Stimulated activated naive CD4-positive, alpha-beta T cell (primary cell): ENCODE data around the gene GDPD5.

Experiments used
- DNase-seq, 6 experiments: peaks; one replicate each; lab custom pipeline; 2025; lab: John Stamatoyannopoulos, UW

Gene GDPD5

DNA sequence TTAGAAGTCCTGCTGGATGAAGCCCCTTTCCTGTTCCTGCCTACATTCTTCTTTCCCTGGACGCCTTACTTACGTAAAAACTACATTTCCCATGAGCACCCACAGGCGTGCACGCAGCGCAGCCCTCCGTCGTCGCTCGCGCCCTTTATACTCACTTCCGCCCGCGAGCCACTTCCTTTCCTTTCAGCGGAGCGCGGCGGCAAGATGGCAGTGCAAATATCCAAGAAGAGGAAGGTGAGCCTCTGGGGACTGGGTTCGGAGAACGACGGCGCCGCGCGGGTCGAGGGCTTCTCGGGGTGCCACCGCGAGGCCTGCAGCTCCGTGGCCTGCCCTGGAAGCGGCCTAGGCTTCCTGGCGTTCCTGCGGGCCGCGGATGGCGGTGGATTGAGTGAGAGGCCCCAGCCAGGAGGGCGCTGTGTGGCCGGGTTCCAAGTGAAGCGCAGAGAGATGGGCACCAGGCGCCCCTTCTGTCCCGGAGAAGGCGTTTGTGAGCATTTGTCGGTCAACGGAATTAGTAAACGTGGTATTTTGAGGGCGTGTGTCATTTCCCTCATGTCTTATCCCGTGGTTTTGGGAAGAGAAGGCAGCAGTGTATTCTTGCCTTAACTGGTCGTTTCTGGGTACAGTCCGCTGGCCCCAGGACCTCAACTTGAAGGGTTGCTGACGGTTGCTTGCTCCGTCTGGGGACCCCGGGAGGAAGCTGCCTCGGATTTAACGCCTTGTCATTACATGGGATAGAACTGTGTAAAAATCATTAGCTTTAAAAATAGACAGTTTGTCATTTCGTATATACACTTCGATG is 126.2 kb downstream of the GDPD5 start, which contains the start of gene RPS3:
TSS of gene RPS3 (plus strand) at position 175 of the 802 bp plus-strand sequence. CDS start at position 205, 30 bp downstream.
- DNase-seq = peak; percentile 78 to 93 (median 82)

DNA sequence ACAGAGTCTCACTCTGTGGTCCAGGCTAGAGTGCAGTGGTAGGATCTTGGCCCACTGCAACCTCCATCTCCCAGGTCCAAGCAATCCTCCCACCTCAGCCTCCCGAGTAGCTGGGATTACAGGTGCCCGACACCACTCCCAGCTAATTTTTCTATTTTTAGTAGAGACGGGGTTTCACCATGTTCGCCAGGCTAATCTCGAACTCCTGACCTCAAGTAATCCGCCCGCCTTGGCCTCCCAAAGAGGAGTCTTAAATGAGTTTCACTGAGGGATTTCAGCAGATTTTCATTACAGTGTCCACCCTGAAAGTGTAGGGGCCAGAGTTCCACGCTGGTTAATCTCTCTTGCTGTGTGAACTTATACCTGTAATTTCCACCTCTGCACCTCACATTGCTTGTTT is 126.8 kb downstream of the GDPD5 start:
- DNase-seq = no peak

DNA sequence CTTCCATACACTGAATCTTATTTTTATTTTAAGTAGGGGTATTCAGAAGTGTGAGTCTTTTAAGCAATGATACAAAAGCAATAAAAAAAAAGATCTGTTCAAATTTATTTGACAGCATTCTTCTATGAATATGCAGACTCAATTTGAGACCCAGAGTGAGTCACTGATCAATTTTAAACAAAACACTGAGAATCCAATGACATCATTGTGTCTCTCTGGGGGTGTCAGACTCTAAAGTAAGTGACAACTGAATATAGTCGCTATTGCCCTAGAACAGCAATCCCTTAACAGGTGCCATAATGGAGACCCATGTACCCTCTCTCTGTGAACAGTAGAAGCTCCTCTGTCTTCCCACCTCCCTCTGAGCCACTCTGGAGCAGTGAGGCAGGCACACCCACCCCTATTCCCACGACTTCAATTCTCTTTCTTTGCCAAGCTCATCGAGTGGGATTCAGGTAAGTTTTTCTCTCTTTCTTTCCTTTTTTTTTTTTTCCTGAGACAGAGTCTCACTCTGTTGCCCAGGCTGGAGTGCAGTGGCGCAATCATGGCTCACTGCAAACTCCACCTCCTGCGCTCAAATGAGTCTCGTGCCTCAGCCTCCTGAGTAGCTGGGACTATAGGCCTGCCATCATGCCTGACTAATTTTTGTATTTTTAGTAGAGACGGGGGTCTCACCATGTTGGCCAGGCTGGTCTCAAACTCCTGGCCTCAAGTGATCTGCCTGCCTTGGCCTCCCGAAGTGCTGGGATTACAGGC is 131.5 kb downstream of the GDPD5 start:
- no peak for DNase-seq

DNA sequence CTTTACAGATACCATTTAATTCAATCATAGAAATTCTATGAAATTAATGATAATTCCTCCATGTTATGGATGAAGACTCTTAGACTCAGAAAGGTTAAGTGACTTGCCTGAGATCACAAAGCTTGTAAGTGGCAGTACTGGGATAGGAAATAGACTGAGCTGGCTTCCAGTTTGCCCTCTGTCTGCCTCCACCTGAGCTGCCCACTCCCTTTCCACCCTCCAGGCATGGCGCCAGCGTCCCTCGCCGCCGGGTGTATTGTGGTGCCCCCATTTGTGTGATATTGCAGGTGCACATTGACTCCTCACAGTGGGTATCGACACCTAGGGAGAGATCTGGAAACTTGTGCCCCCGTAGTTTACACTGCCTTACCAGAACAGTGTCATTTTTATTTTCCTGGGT is 135.8 kb downstream of the GDPD5 start:
- DNase-seq = no peak

DNA sequence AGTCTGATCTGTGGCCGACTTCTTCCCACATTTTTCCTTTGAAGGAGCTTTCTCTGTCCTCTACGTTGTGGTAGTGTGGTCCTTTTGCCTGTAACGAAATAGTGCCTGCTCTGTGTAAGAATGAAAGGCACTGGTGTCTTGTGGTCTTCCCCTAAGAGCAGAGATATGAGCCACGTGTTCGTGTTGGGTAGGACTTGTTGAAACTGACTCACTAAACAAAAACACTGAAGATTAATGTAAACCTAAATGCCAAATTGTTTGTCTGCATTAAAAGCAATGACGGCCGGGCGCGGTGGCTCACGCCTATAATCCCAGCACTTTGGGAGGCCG is 136.5 kb downstream of the GDPD5 start:
- DNase-seq = no peak

DNA sequence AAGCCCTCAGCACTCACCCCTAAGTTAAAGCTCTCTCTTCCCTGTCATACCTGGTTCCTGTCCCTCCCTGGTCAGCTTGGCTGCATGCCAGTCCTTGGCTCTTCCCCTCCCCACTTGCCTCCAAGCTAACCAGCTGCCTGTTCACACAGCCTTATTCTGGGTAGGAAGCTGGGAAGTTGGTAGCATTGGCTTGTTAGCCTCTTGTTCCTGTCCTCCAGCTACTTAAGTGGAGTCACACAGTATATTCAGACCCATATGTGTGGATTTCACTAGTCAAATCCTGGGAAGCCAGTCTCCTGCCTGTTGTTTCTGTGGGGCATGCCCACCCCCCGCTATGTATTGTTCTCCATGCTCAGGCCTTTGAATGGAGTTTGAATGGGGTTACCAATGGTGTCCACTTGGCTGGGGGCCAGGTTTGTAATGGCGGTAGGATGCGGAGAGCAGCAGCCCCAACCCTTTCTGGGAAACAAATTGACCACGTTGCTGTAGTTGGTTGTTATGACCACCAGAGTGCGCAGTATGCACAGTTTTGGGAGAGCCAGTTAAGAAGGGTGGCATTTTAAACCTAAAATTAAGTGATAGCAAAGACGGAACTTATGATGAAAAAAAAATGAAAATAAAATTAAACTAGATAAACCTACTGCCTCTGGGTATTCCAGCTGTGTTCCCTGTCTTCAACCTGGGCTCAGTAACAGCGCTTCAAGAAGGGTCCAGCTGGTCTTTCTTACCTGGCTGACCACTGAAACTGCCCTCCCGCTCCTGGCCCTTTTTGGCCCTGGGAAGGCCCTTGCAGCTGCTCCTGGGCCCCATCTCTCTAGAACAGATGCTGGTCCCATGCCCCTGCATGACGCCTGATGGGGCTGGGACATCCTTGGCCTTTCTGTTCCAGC is 137.1 kb downstream of the GDPD5 start:
- peak; percentile 32 to 74 (median 54) for DNase-seq

DNA sequence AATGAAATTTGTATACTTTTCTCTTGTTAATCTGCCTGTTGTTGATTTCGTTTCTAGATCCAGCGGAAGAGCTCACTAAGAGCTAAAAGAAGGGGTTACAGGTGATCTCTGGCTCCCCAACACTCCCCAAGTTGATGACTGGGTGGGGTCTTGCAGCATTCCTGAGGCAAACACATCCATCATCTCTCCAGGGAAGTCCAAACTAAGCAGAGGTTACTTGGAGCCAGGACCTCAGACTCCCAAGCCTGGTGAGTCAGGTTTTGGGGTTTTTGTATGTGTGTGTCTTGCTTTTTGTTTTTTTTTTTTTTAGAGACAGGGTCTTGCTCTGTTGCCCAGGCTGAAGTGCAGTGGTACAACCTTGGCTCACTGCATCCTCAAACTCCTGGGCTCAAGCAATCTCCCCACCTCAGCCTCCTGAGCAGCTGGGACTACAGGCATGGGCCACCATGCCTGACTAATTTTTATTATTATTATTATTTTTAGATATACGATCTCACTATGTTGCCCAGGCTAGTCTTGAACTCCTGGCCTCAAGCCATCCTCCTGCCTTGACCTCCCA is 137.9 kb downstream of the GDPD5 start:
- DNase-seq = no peak

DNA sequence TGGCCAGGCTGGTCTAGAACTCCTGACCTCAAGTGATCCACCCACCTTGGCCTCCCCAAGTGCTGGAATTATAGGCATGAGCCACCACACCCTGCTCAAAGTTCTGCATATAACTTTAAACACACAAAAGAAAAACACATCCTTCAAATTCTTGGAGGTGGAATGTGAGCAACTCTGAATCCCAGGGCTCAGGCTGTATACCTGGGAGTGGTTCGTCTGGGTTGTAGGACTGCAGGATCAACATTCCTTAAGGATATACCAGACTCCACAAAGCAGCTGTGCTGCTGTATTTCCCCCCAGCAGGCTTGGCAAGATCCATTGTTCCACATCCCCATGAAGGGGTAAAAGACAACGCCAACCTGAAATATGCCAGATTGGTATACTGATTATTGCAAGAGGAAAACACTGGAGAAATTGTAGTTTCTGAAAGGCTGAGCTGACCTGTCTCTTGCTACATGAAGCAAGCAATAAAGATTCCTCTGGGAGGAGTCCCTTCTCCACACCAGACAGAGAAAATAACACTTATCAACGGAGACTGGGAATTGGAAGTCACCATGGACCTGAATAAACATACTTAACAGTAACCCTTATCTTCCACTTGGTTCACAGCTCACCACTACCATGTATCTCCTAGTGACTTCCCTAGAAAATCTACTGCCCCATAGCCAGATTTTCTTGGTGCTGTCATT is 138.7 kb downstream of the GDPD5 start:
- DNase-seq = no peak
